ENCODE results near the gene INCA1. TPM values are rescaled to one million over a fixed set of nuclear protein-coding genes. Genes with fewer than 3 reads are reported as not detected.
A peak's percentile ranks its signal among the peaks of the same experiment; 100 is the strongest.

INCA1 gene
- total and polyA plus RNA-seq, 4 donors = 0.50 to 7.9 (median 4.6) TPM

GRCh38 chr17:4953451-4953961 is 43.8 kb downstream of the INCA1 start:
- Histone ChIP-seq H3K4me1 (ENCODE audit: control insufficient read depth, insufficient read depth, low read length) (peaks cover 14% of the 10 kb centered on the region), H3K27ac (ENCODE audit: low read depth, low read length) (no peak overlapping the region), H3K36me3 (ENCODE audit: control insufficient read depth, insufficient read depth, low read length) (peaks cover 17% of the 10 kb centered on the region), H3K27me3 (ENCODE audit: control insufficient read depth, insufficient read depth, low read length) (peaks cover 10% of the 10 kb centered on the region), H3K9me3 (ENCODE audit: control insufficient read depth, insufficient read depth, low read length) (no peaks in the 10 kb centered on the region), H3K4me3 (ENCODE audit: low read depth, low read length) (no peak overlapping the region)
- WGBS (ENCODE audit: insufficient coverage) = 94% methylated on average over 12 of the region's 14 CpGs
- no peak for DNase-seq (ENCODE audit: low read depth in 4 of 6, low spot score in 6 of 6)

DNA sequence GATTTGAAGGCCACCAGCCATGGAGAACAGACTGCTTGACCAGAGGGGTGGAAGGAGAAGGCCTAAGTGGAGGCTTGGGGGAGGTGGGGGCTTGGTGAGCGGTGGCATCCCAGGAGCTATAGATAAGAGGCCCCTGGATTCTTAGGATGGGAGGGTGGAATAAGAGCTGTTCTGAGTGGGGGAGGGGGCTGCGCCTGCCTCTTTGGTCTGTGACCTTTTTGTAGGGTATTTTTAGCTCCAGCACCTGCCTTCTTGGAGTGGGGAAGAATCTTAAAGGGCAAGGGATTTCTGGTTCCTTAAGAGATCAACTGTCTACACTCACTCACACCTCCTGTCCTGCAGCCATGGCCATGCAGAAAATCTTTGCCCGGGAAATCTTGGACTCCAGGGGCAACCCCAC is 45.8 kb downstream of the INCA1 start:
- no peak for DNase-seq (ENCODE audit: low read depth in 4 of 6, low spot score in 6 of 6)
- H3K9me3 ChIP-seq (ENCODE audit: control insufficient read depth, insufficient read depth, low read length) = no peaks in the 10 kb centered on the region
- peaks cover 10% of the 10 kb centered on the region for H3K27me3 ChIP-seq (ENCODE audit: control insufficient read depth, insufficient read depth, low read length)
- no peak overlapping the region for H3K27ac ChIP-seq (ENCODE audit: low read depth, low read length)
- peaks cover 3% of the 10 kb centered on the region for H3K36me3 ChIP-seq (ENCODE audit: control insufficient read depth, insufficient read depth, low read length)
- peaks cover 20% of the 10 kb centered on the region for H3K4me1 ChIP-seq (ENCODE audit: control insufficient read depth, insufficient read depth, low read length)
- WGBS (ENCODE audit: insufficient coverage) = 68% methylated on average over 2 of the region's 3 CpGs
- no peak overlapping the region for H3K4me3 ChIP-seq (ENCODE audit: low read depth, low read length)

DNA sequence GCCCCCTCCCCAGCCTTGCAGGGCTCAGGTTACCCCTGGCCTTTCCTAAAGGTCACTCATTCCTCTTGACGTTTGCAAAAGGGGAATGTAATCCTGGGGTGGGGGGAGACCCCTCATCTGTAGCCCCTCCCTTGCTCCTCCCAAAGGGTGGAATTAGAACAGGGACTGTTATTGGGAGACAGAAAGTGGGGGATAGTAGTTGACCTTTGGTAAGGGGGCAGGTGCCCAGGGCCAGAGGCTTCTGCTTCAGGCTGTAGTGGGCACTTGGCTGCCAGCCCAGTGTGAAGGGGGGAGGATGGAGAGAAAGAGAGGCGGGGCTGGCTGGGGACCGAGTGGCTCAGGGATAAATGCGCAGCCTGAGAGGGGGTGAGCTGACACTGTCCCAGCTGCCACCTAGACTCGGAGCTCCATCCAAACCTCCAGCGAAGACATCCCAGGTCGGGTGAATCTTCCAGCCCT is 46.5 kb downstream of the INCA1 start, which contains the start of gene ENO3:
Gene ENO3 (plus strand): TSS at position 374 of the 459 bp plus-strand sequence. CDS start 711 bp downstream, outside the sequence.
- Histone ChIP-seq H3K9me3 (ENCODE audit: control insufficient read depth, insufficient read depth, low read length) (no peaks in the 10 kb centered on the region), H3K27ac (ENCODE audit: low read depth, low read length) (peak within 1 kb of the TSS; percentile 69), H3K27me3 (ENCODE audit: control insufficient read depth, insufficient read depth, low read length) (peaks cover 10% of the 10 kb centered on the region), H3K4me3 (ENCODE audit: low read depth, low read length) (peak within 1 kb of the TSS; percentile 38), H3K36me3 (ENCODE audit: control insufficient read depth, insufficient read depth, low read length) (peaks cover 1% of the 10 kb centered on the region), H3K4me1 (ENCODE audit: control insufficient read depth, insufficient read depth, low read length) (peaks cover 21% of the 10 kb centered on the region)
- WGBS (ENCODE audit: insufficient coverage) = 48% methylated on average over 4 of the region's 7 CpGs
- no peak for DNase-seq (ENCODE audit: low read depth in 4 of 6, low spot score in 6 of 6)

DNA sequence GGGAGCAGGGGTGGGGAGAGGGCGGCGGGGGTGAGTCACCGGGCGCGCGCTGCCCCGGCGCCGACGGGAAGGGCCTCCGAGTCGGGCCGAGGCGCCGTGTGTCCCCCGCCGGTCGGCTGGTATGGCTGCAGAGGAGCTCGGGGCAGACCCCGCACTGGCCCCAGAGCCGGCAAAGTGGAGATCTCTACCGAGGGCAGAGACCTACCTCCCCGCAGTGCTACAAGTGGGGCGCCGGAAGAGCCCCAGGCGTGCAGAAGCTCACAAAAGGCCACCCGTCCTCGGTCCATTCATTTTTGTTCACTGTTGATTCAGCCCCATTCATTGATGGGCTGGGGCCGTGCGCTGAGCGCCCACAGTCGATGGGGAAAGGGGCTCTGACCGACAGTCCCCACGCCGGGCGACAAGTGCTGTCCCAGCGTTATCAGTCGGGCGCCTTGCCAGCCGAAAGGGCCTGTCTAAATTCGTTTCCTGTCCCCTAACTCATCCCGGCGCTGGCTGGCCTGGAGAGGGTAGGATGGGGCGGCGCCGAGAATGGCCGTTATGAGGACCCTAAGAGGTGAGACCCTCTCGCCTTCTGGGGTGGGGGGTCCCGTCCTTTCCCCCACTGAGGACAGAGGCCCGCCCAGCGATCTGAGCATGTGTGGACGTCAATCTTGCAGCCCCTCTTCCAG is 47.1 kb downstream of the INCA1 start:
- H3K4me1 ChIP-seq (ENCODE audit: control insufficient read depth, insufficient read depth, low read length) = peaks cover 26% of the 10 kb centered on the region
- peak in 1 of 6 donors; percentile 44 for DNase-seq (ENCODE audit: low read depth in 4 of 6, low spot score in 6 of 6)

GRCh38 chr17:4949321-4950074 is 47.8 kb downstream of the INCA1 start:
- DNase-seq (ENCODE audit: low read depth in 4 of 6, low spot score in 6 of 6) = peak in 1 of 6 donors; percentile 72
- H3K9me3 ChIP-seq (ENCODE audit: control insufficient read depth, insufficient read depth, low read length) = no peaks in the 10 kb centered on the region
- under 1% methylated on average over 64 of the region's 75 CpGs for WGBS (ENCODE audit: insufficient coverage)
- H3K27ac ChIP-seq (ENCODE audit: low read depth, low read length) = peak overlapping the region; percentile 96
- peaks cover 29% of the 10 kb centered on the region for H3K4me1 ChIP-seq (ENCODE audit: control insufficient read depth, insufficient read depth, low read length)
- H3K27me3 ChIP-seq (ENCODE audit: control insufficient read depth, insufficient read depth, low read length) = peaks cover 10% of the 10 kb centered on the region
- H3K4me3 ChIP-seq (ENCODE audit: low read depth, low read length) = peak overlapping the region; percentile 92
- peaks cover 13% of the 10 kb centered on the region for H3K36me3 ChIP-seq (ENCODE audit: control insufficient read depth, insufficient read depth, low read length)

More for the DNA sequence above, 47.1 kb downstream of the INCA1 start:
- Histone ChIP-seq H3K27ac (ENCODE audit: low read depth, low read length) (peak overlapping the region; percentile 69), H3K36me3 (ENCODE audit: control insufficient read depth, insufficient read depth, low read length) (peaks cover 7% of the 10 kb centered on the region), H3K9me3 (ENCODE audit: control insufficient read depth, insufficient read depth, low read length) (no peaks in the 10 kb centered on the region), H3K4me3 (ENCODE audit: low read depth, low read length) (peak overlapping the region; percentile 38), H3K27me3 (ENCODE audit: control insufficient read depth, insufficient read depth, low read length) (peaks cover 10% of the 10 kb centered on the region)
- 5% methylated on average over 47 of the region's 52 CpGs for WGBS (ENCODE audit: insufficient coverage)

GRCh38 chr17:4948931-4949320 is 48.4 kb downstream of the INCA1 start:
- H3K36me3 ChIP-seq (ENCODE audit: control insufficient read depth, insufficient read depth, low read length) = peaks cover 19% of the 10 kb centered on the region
- peaks cover 29% of the 10 kb centered on the region for H3K4me1 ChIP-seq (ENCODE audit: control insufficient read depth, insufficient read depth, low read length)
- DNase-seq (ENCODE audit: low read depth in 4 of 6, low spot score in 6 of 6) = peak in 4 of 6 donors; percentile 62 to 94 (median 84)
- WGBS (ENCODE audit: insufficient coverage) = 0% methylated on average over 30 of the region's 40 CpGs
- H3K4me3 ChIP-seq (ENCODE audit: low read depth, low read length) = peak overlapping the region; percentile 92
- H3K27me3 ChIP-seq (ENCODE audit: control insufficient read depth, insufficient read depth, low read length) = peaks cover 10% of the 10 kb centered on the region
- H3K9me3 ChIP-seq (ENCODE audit: control insufficient read depth, insufficient read depth, low read length) = no peaks in the 10 kb centered on the region
- peak overlapping the region; percentile 96 for H3K27ac ChIP-seq (ENCODE audit: low read depth, low read length)

- H3K36me3 ChIP-seq (ENCODE audit: control insufficient read depth, insufficient read depth, low read length) = peaks cover 25% of the 10 kb centered on the region
- WGBS (ENCODE audit: insufficient coverage) = under 1% methylated on average over 53 of the region's 59 CpGs
- peak in 4 of 6 donors; percentile 67 to 95 (median 88) for DNase-seq (ENCODE audit: low read depth in 4 of 6, low spot score in 6 of 6)
- H3K27me3 ChIP-seq (ENCODE audit: control insufficient read depth, insufficient read depth, low read length) = peaks cover 10% of the 10 kb centered on the region
- peak within 1 kb of the TSS; percentile 92 for H3K4me3 ChIP-seq (ENCODE audit: low read depth, low read length)
- H3K4me1 ChIP-seq (ENCODE audit: control insufficient read depth, insufficient read depth, low read length) = peaks cover 29% of the 10 kb centered on the region
- H3K9me3 ChIP-seq (ENCODE audit: control insufficient read depth, insufficient read depth, low read length) = no peaks in the 10 kb centered on the region
- H3K27ac ChIP-seq (ENCODE audit: low read depth, low read length) = peak within 1 kb of the TSS; percentile 96
Observed at GRCh38 chr17:4948166-4948930, 49.0 kb downstream of the INCA1 start, which contains the start of gene PFN1. PFN1 (minus strand) TSS chr17:4948530; CDS start chr17:4948394, 136 bp downstream.

DNA sequence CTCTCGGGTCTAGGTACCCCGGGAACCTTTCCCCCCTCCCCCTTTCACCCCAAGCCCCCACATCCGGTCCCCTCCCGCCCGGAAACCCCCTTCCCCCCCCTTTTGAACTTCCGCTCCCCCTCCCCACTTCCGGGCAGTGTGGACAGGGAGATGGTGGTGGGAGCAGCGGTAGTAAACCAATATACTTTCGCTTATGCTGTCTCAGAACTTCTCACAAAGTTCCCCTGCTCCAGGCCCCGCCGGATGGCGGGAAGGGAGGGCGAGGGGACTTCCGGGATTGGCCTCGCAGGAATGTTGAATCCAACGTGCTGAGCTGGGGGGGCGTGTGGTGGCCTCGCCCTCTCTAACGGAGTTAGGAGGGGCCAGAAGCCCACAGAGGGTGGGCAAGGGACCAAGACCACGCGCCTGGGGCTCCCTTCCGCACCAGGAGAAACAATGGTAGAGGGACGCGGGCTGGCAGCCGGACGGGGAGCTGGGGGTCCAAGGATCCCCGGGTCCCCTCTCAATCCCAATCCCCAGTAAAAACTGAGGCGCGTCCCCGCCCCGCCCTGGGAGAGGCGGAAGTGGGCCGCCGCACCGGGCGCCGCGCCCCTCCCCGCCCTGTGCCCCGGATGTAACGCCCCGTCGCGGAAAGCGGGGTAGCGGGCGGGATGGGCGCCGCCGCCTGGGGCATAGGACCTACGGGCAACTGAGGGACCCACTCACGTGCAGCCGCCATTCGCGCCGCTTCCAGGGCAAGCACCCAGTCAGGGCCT is 49.7 kb downstream of the INCA1 start:
- peak in 2 of 6 donors; percentile 41 to 69 for DNase-seq (ENCODE audit: low read depth in 4 of 6, low spot score in 6 of 6)
- Histone ChIP-seq H3K27me3 (ENCODE audit: control insufficient read depth, insufficient read depth, low read length) (peaks cover 10% of the 10 kb centered on the region), H3K36me3 (ENCODE audit: control insufficient read depth, insufficient read depth, low read length) (peaks cover 32% of the 10 kb centered on the region), H3K4me3 (ENCODE audit: low read depth, low read length) (peak overlapping the region; percentile 92), H3K9me3 (ENCODE audit: control insufficient read depth, insufficient read depth, low read length) (no peaks in the 10 kb centered on the region), H3K4me1 (ENCODE audit: control insufficient read depth, insufficient read depth, low read length) (peaks cover 29% of the 10 kb centered on the region), H3K27ac (ENCODE audit: low read depth, low read length) (peak overlapping the region; percentile 87)
- WGBS (ENCODE audit: insufficient coverage) = under 1% methylated on average over 41 of the region's 56 CpGs

All from spinal cord (tissue), 10 donors.